Activated CD8-positive, alpha-beta memory T cell treated with anti-CD3 and anti-CD28 coated beads for 24 hours (primary cell): ENCODE results near the gene TIMM13.

Experiments
- DNase-seq: peaks from one replicate; pipeline ENCODE4 v3.0.0-alpha.2; 2020

The TIMM13 gene

GRCh38 chr19:2454962-2455850, 27.8 kb upstream of the TIMM13 start:
- DNase-seq = no peak

- no peak for DNase-seq
Measured at GRCh38 chr19:2454199-2454961, 27.0 kb upstream of the TIMM13 start.

- no peak for DNase-seq
Measured at GRCh38 chr19:2453431-2454025, 26.1 kb upstream of the TIMM13 start.

- no peak for DNase-seq
Measured at GRCh38 chr19:2451741-2452140, 24.4 kb upstream of the TIMM13 start.

GRCh38 chr19:2451138-2451537, 23.8 kb upstream of the TIMM13 start:
- no peak for DNase-seq

GRCh38 chr19:2449019-2449418, 21.6 kb upstream of the TIMM13 start:
- no peak for DNase-seq

GRCh38 chr19:2446381-2446780, 19.0 kb upstream of the TIMM13 start:
- peak; percentile 70 for DNase-seq

- no peak for DNase-seq
Measured at GRCh38 chr19:2444251-2445002, 17.0 kb upstream of the TIMM13 start.

- no peak for DNase-seq
Measured at GRCh38 chr19:2443785-2444182, 16.4 kb upstream of the TIMM13 start.

- no peak for DNase-seq
Measured at GRCh38 chr19:2443116-2443784, 15.9 kb upstream of the TIMM13 start.

- no peak for DNase-seq
Measured at GRCh38 chr19:2441096-2441752, 13.8 kb upstream of the TIMM13 start.

- no peak for DNase-seq
Measured at GRCh38 chr19:2440515-2440914, 13.1 kb upstream of the TIMM13 start.

- no peak for DNase-seq
Measured at GRCh38 chr19:2438178-2438577, 10.8 kb upstream of the TIMM13 start.

- DNase-seq = no peak
Measured at GRCh38 chr19:2436926-2437325, 9.5 kb upstream of the TIMM13 start.

- DNase-seq = no peak
Measured at GRCh38 chr19:2436384-2436783, 9.0 kb upstream of the TIMM13 start.

GRCh38 chr19:2434721-2435265, 7.4 kb upstream of the TIMM13 start:
- no peak for DNase-seq

- no peak for DNase-seq
Measured at GRCh38 chr19:2434267-2434666, 6.9 kb upstream of the TIMM13 start.

GRCh38 chr19:2433854-2434253, 6.5 kb upstream of the TIMM13 start:
- no peak for DNase-seq

- no peak for DNase-seq
Measured at GRCh38 chr19:2432131-2432848, 4.9 kb upstream of the TIMM13 start.

- DNase-seq = no peak
Measured at GRCh38 chr19:2431318-2432055, 4.1 kb upstream of the TIMM13 start.
